ENCODE results near the gene PIF1. TPM values are rescaled to one million over a fixed set of nuclear protein-coding genes. Genes with fewer than 3 reads are reported as not detected.
A peak's percentile ranks its signal among the peaks of the same experiment; 100 is the strongest.

The PIF1 gene
- polyA plus RNA-seq, 1 donor (not counting 4 experiments of a cell fraction or from before 2014, with no cell fraction given), result 7.6 TPM

GRCh38 chr15:64847016-64847415 is 21.6 kb upstream of the PIF1 start:
- DNase-seq (ENCODE audit: low read depth, low spot score) (no peak), FAIRE-seq (peak; percentile 77)
- Histone ChIP-seq H4K20me1 (ENCODE audit: control insufficient read depth, extremely low read depth, insufficient read depth, low read length) (no peaks in the 10 kb centered on the region), H3K9ac (ENCODE audit: control insufficient read depth, extremely low read depth, insufficient read depth, low read length) (peak overlapping the region; percentile 28), H3K4me1 (ENCODE audit: control insufficient read depth, extremely low read depth, insufficient read depth, low read length) (peaks cover 69% of the 10 kb centered on the region), H3K4me2 (ENCODE audit: control insufficient read depth, extremely low read depth, insufficient read depth, low read depth, low read length) (peak overlapping the region; percentile 73), H3K36me3 (ENCODE audit: control insufficient read depth in 2 of 2, extremely low read depth in 1 of 2, insufficient read depth in 2 of 2, low read length in 2 of 2) (peaks cover 0 to 7% of the 10 kb centered on the region in 2 experiments), H3K27me3 (ENCODE audit: control insufficient read depth, extremely low read depth, insufficient read depth, low read length) (no peaks in the 10 kb centered on the region), H3K9me1 (ENCODE audit: control insufficient read depth, extremely low read depth, insufficient read depth, low read length) (peaks cover 4% of the 10 kb centered on the region), H3K27ac (ENCODE audit: control insufficient read depth, insufficient read depth, low read length) (peak overlapping the region; percentile 29), H2AFZ (ENCODE audit: control insufficient read depth, low read length) (no peak overlapping the region), H3K9me3 (ENCODE audit: control insufficient read depth, low read depth, low read length) (no peaks in the 10 kb centered on the region), H3K4me3 (ENCODE audit: control insufficient read depth in 2 of 3, extremely low read depth in 1 of 3, insufficient read depth in 2 of 3, low read depth in 1 of 3, low read length in 3 of 3) (peak overlapping the region in 1 of 3 experiments; percentile 46), H3K79me2 (ENCODE audit: control insufficient read depth, insufficient read depth, low read length) (peaks cover 65% of the 10 kb centered on the region)
- TF ChIP-seq EZH2 (IDR thresholded peaks at IDR 0.05; ENCODE audit: low read length) (no peak), CTCF (optimal IDR thresholded peaks at IDR 0.05 in 1 of 3, IDR thresholded peaks at IDR 0.05 in 1 of 3, conservative IDR thresholded peaks at IDR 0.05 in 1 of 3; ENCODE audit: extremely low read depth in 1 of 3, insufficient read depth in 2 of 3, low read length in 3 of 3) (no peak)
- dilution Hi-C loops (cut with MboI; ENCODE audit: extremely low pct_ligation_motif_present, low sequenced_read_pairs), result no loop called here

- no peak overlapping the region for H3K4me3 ChIP-seq (ENCODE audit: control insufficient read depth in 2 of 3, extremely low read depth in 1 of 3, insufficient read depth in 2 of 3, low read depth in 1 of 3, low read length in 3 of 3)
- no peaks in the 10 kb centered on the region for H4K20me1 ChIP-seq (ENCODE audit: control insufficient read depth, extremely low read depth, insufficient read depth, low read length)
- DNase-seq (ENCODE audit: low read depth, low spot score), result no peak
- no peak for TF ChIP-seq CTCF (optimal IDR thresholded peaks at IDR 0.05 in 1 of 3, IDR thresholded peaks at IDR 0.05 in 1 of 3, conservative IDR thresholded peaks at IDR 0.05 in 1 of 3; ENCODE audit: extremely low read depth in 1 of 3, insufficient read depth in 2 of 3, low read length in 3 of 3)
- no peak for TF ChIP-seq EZH2 (IDR thresholded peaks at IDR 0.05; ENCODE audit: low read length)
- H3K79me2 ChIP-seq (ENCODE audit: control insufficient read depth, insufficient read depth, low read length), result peaks cover 62% of the 10 kb centered on the region
- H3K9ac ChIP-seq (ENCODE audit: control insufficient read depth, extremely low read depth, insufficient read depth, low read length), result no peak overlapping the region
- H3K36me3 ChIP-seq (ENCODE audit: control insufficient read depth in 2 of 2, extremely low read depth in 1 of 2, insufficient read depth in 2 of 2, low read length in 2 of 2), result peaks cover 0 to 4% of the 10 kb centered on the region in 2 experiments
- no peak overlapping the region for H3K27ac ChIP-seq (ENCODE audit: control insufficient read depth, insufficient read depth, low read length)
- peaks cover 4% of the 10 kb centered on the region for H3K9me1 ChIP-seq (ENCODE audit: control insufficient read depth, extremely low read depth, insufficient read depth, low read length)
- H3K9me3 ChIP-seq (ENCODE audit: control insufficient read depth, low read depth, low read length), result no peaks in the 10 kb centered on the region
- H3K4me1 ChIP-seq (ENCODE audit: control insufficient read depth, extremely low read depth, insufficient read depth, low read length), result peaks cover 61% of the 10 kb centered on the region
- no peak overlapping the region for H3K4me2 ChIP-seq (ENCODE audit: control insufficient read depth, extremely low read depth, insufficient read depth, low read depth, low read length)
- dilution Hi-C loops (cut with MboI; ENCODE audit: extremely low pct_ligation_motif_present, low sequenced_read_pairs), result no loop called here
- no peak overlapping the region for H2AFZ ChIP-seq (ENCODE audit: control insufficient read depth, low read length)
- FAIRE-seq, result no peak
- no peaks in the 10 kb centered on the region for H3K27me3 ChIP-seq (ENCODE audit: control insufficient read depth, extremely low read depth, insufficient read depth, low read length)
Observed at GRCh38 chr15:64845831-64846595, 20.6 kb upstream of the PIF1 start.
